ENCODE data around the gene LRRC63.
A peak's percentile ranks its signal among the peaks of the same experiment; 100 is the strongest.
"Not testable (repeated sequence)": the region's sequence is repeated elsewhere in the genome, so short reads cannot be mapped to it uniquely, and the experiment has no call there.

The LRRC63 gene, protein sequence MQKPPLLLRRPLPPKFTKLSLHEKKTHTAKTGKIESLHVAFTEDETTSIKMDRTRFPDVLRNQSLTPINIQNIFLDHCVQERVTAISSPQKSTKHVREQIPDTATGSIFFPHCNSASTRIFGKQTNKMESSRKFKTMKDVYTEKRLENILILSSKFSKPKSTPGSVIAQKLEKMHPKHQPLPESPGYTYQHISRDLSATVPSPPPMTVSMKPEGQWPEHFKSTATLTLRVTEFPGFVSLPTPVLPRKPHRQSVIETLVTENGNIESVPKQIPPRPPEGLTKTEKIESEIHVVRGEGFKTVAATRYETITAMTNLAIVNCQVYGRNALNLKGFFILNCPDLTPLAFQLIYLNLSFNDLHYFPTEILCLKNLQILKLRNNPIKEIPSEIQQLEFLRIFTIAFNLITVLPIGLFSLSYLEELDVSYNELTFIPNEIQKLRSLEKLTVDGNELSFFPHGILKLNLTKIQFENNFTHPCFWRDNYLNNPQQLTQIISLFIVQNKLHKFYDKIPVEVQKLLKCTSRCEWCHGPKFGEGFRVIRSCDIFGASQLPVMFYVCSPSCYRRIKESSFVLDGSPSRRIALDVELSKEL

DNA sequence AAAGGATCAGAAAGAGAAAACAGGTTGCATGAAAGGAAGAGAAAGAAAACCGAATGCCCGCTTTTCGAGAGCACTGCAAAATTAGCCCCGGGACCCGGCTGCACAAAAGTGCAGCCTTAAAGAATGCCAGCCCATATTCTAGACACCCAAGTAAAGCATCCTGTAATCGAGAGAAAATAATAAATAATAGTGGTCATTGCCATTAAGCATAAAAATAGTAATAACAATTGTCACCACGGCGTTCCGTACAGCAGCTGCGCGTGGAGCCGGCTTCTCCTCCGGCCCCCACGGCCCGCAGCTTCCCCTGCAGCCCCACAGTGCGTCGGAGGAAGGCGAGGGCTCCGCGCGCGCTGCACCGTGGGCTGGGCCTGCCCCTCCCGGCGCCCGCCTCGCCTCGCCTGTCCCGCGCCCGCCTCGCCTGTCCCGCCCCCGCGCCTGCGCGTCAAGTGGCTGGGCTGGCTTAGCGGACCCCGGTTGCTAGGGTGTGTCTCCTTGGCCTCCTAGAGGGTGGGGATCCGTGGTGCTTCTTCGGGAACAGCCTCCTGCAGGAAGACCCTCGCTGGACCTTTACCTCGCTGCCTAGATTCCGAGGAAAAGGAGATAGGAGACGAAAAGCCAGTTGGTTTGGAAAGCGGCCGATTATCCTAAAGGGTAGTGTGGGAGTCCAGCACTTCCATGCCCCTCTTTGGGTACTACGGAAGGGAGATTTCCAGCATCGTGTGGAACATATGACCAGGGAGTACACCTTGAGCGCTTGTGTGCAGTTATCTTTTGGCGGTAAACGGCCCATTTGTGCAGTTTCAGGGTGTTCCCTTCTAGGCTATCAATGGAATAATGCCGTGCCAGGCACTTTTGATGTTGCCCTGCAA is at the start of gene LRRC63:
Gene LRRC63 (plus strand): TSS at position 446 of the 869 bp plus-strand sequence. CDS start 1,107 bp downstream, outside the sequence.
- peak; percentile 85 for DNase-seq (ENCODE audit: low spot score)

DNA sequence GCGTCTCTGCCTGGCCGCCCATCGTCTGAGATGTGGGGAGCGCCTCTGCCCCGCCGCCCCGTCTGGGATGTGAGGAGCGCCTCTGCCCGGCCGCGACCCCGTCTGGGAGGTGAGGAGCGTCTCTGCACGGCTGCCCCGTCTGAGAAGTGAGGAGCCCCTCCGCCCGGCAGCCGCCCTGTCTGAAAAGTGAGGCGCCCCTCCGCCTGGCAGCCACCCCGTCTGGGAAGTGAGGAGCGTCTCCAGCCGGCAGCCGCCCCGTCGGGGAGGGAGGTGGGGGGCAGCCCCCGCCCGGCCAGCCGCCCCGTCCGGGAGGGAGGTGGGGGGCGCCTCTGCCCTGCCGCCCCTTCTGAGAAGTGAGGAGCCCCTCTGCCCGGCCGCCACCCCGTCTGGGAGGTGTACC is 49.0 kb upstream of the LRRC63 start:
- DNase-seq (ENCODE audit: low spot score) = not testable (repeated sequence)

DNA sequence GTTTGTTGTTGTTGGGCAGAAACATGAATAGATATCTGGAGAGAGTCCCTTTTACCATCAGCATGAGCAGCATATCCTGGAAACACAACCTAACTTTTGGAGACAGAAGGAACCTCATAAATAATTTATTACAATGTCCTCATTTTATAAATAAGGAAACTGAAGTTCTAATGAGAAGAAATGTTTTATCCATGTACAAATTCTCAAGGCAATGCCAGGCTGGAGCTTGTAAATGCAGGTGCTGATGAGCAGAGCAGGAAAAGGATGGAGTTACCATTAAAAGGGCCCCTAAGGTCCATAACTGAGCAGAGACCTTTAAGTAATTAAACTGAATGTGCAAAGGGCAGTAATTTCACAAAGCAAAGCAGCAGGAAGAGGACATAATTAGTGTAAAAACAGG is 47.1 kb upstream of the LRRC63 start:
- DNase-seq (ENCODE audit: low spot score) = no peak

DNA sequence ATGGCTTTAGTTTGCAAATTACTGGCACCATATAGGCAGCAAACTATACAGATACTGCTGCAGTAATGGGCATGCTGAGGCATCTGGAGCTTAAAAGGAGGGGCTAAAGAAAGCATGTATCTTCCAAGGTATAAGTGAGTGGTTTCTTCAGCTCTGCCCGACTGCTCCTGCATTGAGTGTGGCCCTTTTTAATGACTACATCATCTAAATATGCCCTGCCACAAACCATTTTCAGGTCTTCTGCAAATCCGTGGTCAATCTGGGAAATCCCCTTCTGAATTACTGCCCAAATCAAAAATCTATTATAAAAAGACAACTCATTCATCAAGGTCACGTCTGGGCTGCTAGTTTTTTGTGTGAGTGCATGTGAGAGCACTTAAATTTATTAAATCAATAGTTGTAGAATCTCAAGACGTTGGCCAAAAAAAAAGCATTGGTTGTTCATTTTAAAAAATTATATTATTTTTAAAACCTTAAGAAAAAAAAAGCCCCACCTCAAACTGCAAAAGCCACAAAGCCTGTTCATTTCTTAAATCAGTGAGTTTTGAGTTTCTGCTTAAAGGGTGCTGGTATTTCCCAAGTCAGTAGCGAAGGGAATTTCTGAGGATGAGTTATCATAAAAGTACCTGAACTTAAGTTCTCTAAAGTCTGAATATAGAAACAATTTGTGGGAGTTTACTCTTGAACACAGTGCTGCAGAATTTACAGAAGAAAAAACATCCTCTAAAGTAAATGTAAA is 46.1 kb upstream of the LRRC63 start:
- no peak for DNase-seq (ENCODE audit: low spot score)

DNA sequence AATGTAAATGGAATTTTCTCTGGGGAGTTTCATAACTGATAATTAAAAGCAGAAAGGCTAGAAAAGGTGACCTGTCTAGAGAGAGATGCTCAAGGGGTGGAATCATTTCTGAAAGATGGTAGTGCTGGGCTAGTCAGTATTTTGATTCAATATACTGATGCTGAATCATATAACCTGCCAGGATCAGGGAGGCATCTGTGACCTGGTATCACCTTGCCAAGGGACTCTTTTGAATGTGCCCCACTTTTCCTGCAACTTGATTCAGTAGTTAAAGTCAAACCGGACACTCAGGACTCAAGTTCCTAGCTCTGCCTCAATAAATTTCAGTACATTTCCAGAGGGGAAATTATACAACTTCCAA is 45.5 kb upstream of the LRRC63 start:
- no peak for DNase-seq (ENCODE audit: low spot score)

DNA sequence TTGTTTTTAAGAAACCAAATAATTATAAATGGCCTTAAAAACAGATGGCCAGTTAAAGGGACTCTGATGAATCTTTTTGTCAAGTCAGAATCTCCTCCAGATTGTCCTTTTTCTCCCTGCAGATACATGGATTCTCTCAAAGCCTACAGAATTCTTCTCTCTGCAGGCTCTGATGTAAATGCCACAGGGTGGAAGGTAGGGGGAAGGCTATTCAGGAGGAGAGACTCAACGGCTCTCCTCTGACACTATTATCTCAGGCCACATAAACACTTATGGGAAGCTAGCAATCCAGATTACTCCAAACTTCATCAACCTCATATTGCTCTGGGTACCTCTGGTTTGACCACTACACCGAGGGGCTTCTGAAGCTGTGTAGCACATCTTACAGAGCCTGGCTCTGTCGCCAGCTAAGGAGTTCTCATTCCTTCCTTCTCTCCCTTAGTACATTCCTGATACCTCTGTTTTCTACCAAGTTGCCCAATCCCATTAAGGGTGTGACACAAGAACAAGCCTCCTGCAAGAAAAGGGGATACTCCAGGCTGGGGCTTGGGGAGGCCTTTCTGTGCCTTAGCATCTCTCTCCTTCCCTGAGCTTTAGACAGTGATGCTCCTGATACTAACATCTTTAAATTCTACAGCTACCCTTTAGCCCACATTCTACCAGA is 44.6 kb upstream of the LRRC63 start:
- DNase-seq (ENCODE audit: low spot score) = no peak

DNA sequence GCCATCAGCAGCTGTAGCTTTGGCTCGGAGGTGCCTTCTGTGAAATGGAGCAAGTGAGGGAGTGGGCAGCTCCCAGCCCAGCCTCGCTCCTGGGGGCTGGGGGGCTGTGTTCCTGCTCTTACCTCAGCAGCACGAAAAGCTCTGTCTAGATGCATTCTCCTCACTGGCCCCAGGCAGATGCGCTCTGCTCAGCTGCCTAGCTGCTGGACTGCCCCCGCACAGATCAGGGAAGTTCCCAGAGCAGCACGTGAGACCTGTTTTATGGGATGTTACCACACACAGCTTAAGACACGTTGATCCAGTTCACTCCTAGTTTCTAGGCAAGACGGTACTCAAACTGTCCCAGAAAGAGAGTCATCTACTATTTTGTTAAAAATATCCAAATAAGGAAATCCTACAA is 43.4 kb upstream of the LRRC63 start:
- DNase-seq (ENCODE audit: low spot score) = no peak

DNA sequence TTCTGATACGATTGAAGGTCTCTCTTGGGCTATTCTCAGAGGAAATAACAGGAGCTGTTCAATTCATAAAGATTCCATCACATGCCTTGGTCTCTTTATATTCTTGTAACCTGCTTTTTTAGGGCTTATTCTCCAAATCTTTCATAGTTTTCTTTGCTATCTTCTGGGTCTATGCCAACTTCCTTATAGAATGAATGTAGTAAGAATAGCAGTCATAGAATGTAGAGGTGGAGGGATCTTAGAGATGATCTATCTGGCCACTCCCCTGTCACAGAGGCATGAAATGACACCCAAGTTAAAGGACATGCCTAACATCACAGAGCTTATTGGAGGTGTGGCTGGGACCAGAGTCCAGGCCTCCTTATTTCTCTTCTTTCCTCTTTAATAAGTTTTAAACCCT is 42.9 kb upstream of the LRRC63 start:
- no peak for DNase-seq (ENCODE audit: low spot score)

DNA sequence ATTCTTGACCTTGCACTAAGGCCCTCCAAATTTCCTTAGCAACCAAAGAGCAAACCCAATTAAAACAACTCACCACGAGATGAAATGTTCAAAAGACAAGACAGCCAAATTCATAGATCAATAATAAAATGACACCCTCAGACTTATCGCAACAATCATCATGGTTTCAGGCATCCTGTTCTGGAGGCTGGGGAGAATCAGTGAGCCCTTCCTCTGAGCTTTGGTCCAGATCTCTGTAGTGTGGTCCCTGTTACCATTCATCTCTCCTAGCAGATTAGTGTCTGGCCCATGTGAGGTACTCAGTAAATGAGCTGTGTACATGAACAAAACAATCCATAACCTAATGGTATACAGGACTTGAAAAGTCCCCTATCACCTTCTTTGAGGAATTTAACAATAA is 42.0 kb upstream of the LRRC63 start:
- no peak for DNase-seq (ENCODE audit: low spot score)

DNA sequence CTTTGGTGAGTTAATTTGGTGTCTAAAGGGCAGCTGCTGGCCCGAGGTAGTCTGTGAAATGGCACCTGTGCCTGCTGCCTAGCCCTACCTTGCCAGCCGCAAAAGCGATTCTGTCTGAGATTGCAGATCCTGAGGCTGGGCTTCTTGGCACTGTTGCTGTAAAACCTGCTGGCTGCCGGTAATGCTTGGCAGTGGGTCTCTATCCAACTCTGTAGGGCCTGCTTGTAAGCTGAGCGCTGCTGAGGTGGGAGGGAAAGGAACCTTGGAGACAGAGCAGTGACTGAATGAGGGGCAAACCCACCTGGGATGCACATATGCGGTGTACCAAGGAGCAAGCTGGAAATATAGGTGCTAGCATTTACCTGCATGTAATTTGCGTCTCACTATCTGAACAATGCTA is 41.5 kb upstream of the LRRC63 start:
- no peak for DNase-seq (ENCODE audit: low spot score)

DNA sequence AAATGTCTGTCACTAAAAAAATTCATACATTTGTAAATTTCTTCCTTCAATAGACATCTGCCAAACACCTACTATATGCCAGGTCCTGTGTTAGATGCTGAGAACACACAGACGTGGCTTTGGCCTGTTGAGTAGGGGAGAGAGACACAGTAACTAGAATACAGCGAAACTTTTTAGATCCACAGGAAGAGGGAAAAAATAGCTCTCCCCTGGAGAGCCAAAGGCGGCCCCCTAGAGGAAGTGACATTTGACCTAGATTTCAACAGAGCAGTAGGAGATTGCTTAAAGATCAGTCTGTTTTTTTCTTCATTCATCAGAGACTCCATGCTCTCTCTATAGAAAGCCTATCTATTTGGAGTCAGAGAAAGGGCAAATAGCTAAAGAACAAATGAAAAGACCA is 41.0 kb upstream of the LRRC63 start:
- no peak for DNase-seq (ENCODE audit: low spot score)

DNA sequence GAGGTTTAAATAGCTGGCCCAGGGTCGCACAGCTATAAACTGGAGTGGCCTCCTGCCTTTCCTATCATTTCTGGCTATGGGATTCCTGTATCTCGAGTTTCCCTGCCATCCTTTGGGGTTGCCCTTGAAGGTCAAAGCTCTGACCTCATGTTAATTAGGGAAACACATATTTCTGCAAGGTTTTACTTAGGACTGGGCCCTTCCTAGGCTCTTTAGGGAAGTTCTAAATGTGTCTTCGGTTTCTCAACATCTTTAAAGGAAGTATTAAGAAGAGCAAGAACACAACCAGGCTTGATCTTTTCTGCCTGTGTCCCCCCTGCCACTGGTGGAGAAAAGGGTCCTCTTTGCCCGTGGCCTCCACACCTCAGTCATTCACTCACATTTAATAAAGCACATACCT is 40.5 kb upstream of the LRRC63 start:
- no peak for DNase-seq (ENCODE audit: low spot score)

DNA sequence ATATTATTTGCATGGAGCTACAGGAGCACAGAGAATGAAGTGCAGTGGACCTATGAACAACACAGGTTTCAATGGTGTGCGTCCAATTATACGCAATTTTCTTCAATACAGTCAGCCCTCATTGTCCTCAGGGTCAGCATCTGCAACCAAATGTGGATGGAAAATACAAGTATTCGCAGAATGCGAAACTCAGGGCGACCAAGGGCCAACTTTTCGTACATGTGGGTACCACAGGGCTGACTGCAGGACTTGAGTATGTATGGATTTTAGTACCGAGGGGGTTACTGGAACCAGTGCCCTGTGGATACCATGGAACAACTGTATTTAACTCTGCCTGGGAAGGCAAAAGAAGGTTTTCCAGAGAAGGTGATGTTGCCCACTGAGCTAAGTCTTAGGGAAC is 40.0 kb upstream of the LRRC63 start:
- no peak for DNase-seq (ENCODE audit: low spot score)

DNA sequence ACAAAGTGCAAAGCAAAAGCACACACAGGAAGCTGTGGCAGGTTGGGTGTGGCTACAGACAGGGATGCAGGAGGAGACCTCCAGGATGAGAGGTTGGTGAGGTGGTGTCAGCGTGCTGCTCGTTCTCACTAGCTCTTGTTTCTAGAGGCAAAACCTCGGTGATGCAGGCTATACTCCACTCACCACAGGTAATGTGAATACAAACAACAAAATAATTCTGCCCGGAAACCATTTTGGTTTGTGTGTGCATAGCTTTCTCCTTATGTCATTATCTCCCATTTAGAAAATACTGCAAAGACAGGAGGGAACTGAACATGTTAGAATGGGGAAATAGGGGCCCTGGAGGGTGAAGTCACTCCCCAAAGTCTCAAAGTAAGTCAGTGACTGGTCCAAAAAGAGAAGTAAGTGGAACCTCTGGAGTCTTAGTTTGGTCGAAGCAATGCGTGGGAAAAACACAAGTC is 39.2 kb upstream of the LRRC63 start:
- no peak for DNase-seq (ENCODE audit: low spot score)

DNA sequence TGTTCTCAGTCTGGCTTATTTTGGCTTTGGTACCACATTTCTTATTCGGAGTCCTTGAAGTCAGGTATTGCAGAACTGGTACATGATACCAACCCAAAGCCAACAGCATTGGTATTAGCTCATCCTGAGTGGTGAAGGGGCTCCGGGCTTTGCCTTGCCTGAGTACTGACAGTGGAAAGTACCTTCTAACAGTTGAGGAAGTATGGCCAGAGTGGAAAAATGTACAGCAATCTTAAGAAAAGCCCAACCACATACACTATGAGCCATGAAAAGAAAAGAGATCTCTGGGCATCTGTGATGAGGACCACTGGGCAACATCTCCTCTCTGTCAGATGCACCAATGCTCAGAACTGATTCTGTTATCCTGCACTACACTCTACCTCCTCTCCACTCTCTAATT is 38.1 kb upstream of the LRRC63 start:
- DNase-seq (ENCODE audit: low spot score) = no peak

DNA sequence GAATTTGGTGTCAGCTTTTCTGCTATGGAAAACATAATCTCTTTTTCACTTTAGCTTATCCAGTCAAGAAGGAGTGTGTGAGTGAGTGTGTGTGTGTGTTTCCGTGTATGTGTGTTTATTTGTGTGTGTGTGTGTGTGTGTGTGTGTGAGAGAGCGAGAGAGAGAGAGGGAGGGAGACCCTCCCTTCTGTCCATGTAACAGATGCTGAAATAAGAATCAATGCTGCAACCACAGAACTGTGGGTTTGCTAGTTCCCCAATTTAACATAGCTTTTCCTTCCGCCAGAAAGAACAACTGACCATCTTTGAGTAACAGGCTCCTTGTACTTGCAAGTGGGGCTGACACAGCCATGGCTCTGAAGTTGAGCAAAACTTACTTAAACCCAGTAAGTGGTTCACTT is 35.0 kb upstream of the LRRC63 start:
- DNase-seq (ENCODE audit: low spot score) = no peak

DNA sequence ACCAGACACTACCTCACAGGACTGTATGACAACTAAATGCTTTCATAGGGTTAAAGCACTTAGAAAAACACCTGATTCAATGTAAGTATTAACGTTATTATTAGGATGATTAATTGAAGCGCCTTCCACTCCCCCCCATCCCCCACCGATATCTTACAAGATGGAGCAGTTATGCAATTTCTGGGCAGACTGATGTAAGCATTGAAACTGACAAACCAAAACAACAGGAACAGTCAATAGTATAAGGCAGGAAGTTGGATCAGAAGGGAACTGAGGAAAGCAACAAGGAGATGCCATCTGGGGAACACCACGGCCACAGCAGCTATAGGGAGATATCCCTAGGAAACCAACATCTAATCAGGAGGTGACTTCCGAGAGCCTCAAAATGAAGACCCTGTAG is 33.6 kb upstream of the LRRC63 start:
- DNase-seq (ENCODE audit: low spot score) = no peak

DNA sequence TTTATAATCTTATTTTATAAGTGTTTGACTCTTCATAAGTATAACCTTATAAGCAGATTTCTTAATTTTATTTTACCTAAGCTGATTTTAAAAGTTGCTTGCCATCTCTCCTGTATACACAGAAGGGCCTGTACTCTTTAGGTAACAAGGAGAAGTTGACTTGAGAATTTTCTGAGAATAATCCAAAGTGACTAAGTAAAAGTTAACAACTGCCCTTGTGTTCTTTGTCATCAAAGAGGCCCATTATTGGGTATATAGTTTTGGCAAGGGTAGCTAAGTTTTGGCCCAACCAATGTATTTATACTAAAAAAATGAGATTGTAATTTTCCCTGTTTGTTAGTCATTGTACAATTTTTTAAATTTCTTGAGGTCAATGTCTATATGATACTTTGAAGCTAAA is 32.9 kb upstream of the LRRC63 start:
- no peak for DNase-seq (ENCODE audit: low spot score)

DNA sequence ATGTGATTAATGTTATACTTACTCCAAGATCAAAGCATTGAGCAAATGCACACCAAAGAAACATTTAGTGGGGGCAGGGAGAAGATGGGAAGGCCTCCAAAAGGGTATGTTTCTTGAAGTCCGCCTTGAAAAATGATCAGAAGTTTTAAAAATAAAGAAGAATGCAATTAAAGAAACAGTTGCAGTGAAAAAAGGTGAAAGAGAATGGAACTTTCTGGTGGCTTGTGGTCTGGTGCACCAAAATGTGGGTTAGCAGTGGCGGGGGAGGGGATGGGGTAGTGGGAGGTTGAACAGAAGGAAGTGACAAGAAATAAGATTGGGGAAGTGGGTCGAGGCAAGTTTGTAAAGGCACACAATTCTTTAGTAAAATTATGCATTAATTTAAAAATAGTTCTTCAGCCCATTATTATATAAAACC is 32.2 kb upstream of the LRRC63 start:
- no peak for DNase-seq (ENCODE audit: low spot score)

DNA sequence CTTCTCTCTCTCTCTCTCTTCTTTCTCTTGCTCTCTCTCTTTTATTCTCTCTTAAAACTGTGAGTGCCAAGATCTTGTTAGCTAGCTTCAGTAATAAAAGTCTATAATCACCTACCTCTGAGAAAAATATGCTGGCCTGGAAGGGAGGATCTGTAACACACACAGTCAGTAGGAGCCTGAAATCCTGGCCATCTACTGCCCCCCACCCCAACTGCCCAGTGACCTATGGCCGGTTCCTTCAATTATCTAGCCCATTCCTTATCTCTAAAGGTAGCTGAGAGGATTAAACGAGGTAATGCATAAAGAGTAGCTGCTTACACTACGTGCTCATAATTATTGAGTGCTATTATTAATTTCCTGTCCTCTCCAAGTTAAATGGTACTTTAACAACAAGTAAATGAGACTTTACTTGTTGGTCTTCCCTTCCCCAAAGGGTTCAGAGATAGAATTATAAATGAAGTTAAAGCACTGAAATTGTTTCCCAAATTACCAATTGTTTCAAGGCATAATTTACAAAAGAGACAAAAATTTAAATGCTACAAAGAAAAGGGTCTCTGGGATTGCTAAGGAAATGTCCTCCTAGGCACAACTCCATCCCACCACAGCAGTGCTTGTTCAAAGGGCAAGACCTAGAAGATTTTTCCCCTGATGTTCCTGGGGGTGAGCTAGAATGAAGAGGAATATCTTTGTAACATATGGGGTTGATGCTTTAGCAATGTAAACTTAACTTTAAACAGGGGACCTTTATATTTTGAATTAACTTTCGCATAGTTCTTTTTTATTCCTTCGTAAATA is 31.6 kb upstream of the LRRC63 start:
- no peak for DNase-seq (ENCODE audit: low spot score)

DNA sequence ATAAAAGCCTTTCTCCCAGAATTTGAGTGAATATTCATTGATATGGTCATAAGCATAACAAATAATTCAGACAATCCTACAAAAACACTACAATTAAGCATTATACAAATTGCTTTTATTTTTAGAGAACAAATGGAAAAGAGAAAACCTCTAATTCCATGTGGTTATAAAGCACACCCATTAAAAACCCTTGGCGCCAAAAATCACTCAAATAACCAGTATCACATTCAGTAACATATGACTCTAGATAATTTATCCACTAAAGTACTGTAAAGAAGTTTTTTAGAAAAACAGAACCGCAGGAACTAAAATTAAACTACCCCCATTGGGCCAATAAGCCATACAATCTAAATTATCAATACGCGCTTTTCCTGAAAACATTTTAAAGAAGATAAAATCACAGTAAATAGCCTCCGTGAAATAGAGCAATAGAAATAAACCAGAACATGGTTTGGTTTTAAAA is 30.3 kb upstream of the LRRC63 start:
- DNase-seq (ENCODE audit: low spot score) = no peak
